ENCODE measurements around the gene TNNI2. TPM values are rescaled to one million over a fixed set of nuclear protein-coding genes. Genes with fewer than 3 reads are reported as not detected.

Gene TNNI2
- total RNA-seq, 4 donors from 2014 or later = not detected

DNA sequence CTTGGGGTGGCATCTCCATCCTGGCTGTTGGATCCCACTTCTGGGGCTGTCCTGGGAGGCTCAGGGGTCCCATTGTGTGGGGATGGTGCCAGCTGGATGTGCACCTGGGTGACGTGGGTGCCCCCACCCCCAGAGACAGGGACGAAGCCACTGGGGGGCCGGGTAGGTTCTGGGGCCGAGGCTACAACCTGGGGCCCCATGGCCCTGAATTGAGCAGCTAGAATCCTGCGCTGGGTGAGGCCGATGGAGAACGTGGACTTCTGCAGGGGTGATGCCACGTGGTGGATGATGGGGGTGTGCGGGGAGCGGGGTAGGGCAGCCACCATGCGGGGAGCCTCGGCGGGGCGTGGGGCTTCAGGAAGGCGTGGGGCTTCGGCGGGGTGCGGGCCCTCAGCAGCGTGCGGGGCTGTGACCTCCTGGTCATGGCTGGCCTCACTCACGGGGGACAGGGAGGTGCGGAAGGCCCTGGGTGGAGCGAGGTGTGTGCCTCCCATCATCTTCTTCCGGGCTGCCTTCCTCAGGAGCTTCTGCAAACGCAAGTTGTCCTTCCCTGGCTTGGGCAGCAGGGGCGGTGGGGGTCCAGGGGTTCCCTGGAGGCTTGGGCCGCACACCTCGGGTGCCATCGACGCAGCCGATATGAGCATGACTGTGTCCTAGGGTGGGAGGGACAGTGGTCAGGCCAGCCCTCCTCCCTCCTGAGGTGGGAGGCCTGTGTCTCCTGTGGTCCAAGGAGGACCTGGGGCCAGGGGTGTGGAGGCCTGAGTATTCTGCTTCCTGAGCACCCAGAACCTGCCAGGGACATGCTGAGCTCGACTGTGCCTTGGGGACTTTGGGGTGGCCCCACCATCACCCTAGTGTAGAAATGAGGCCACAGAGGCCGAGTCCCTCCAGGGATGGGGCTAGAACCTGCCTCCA is 51.4 kb downstream of the TNNI2 start:
- 82 to 94% methylated on average over 26 to 32 of the region's 33 CpGs for WGBS, 2 donors
- TF ChIP-seq CTCF (IDR thresholded peaks at IDR 0.05) = no peak
- no peak for TF ChIP-seq POLR2A (IDR thresholded peaks at IDR 0.05)
- no peak for TF ChIP-seq EP300 (IDR thresholded peaks at IDR 0.05)
- H3K36me3 ChIP-seq = peaks cover 0 to 20% (median 0%) of the 10 kb centered on the region in 3 donors
- peak overlapping the region in 1 of 4 donors; percentile 29 for H3K27ac ChIP-seq
- H3K9me3 ChIP-seq = no peaks in the 10 kb centered on the region
- no peak for DNase-seq (ENCODE audit: low spot score in 2 of 2)
- no peak overlapping the region for H3K4me3 ChIP-seq
- no peaks in the 10 kb centered on the region for H3K27me3 ChIP-seq
- peaks cover 0 to 10% (median 0%) of the 10 kb centered on the region in 4 donors for H3K4me1 ChIP-seq

Small RNAs within 50 kb of the gene (small RNA-seq; reads per million reads assigned to genes)
- not detected for gene AC051649.1
- gene MIR4298 = not detected

Other genes with a start within 250 kb of the TNNI2 start
- not detected for gene KRTAP5-2, start 240.7 kb upstream of the TNNI2 start, total RNA-seq
- not detected for gene KRTAP5-3, start 230.5 kb upstream of the TNNI2 start, total RNA-seq
- not detected for gene KRTAP5-4, start 216.8 kb upstream of the TNNI2 start, total RNA-seq
- not detected for gene KRTAP5-5, start 209.2 kb upstream of the TNNI2 start, total RNA-seq
- not detected for gene KRTAP5-6, start 141.8 kb upstream of the TNNI2 start, total RNA-seq
- 10 to 100 TPM in 2 of 4 donors, 1 to 10 TPM in 2; 5.9 to 54.9 (median 13.8) TPM for gene IFITM10, start 88.4 kb upstream of the TNNI2 start, total RNA-seq
- 100 to 1,000 TPM; 385 to 583 (median 429) TPM for gene CTSD, start 75.1 kb upstream of the TNNI2 start, total RNA-seq
- 1 to 10 TPM in 2 of 4 donors, under 1 TPM in 1, not detected in 1; 0.39 to 4.2 (median 1.0) TPM for gene SYT8, start 4.0 kb upstream of the TNNI2 start, total RNA-seq
- gene LSP1, start 14.1 kb downstream of the TNNI2 start, total RNA-seq = 10 to 100 TPM; 36.9 to 69.0 (median 50.2) TPM
- not detected for gene PRR33, start 52.9 kb downstream of the TNNI2 start, total RNA-seq
- gene TNNT3, start 80.7 kb downstream of the TNNI2 start, total RNA-seq = 1 to 10 TPM; 4.4 to 8.6 (median 6.1) TPM
- gene MRPL23, start 108.4 kb downstream of the TNNI2 start, total RNA-seq = 100 to 1,000 TPM in 3 of 4 donors, 10 to 100 TPM in 1; 81.9 to 139 (median 136) TPM
- gene H19, start 158.9 kb downstream of the TNNI2 start, total RNA-seq = 100 to 1,000 TPM; 355 to 642 (median 407) TPM